Left ventricle myocardium superior (tissue), 1 donor: ENCODE measurements around the gene TMA7. TPM values are rescaled to one million over a fixed set of nuclear protein-coding genes. Genes with fewer than 3 reads are reported as not detected.
"Not testable (repeated sequence)": the region's sequence is repeated elsewhere in the genome, so short reads cannot be mapped to it uniquely, and the experiment has no call there.

Experiments used
- ATAC-seq: fragments of 200-7000 bp; cut with Tn5 transposase; one replicate; pipeline ENCODE4 v1.9.1; 2020; ENCODE audit warnings: mild to moderate bottlenecking, moderate library complexity
- DNase-seq: peaks from one replicate; pipeline ENCODE4 v3.0.0-alpha.2; 2020
- intact Hi-C: fragments of 100-400 bp; cut with micrococcal nuclease; formaldehyde crosslinking; loops from one replicate; pipeline ENCODE4 v1.11.0; 2022
- long read RNA-seq: library from polyadenylated mRNA; unstranded; transcript quantifications from one replicate; pipeline ENCODE4 v2.0.0, GENCODE V29; 2021
- total RNA-seq: library from RNA; stranded (reverse); fragmentation: NEBNext Ultra II Directional; extraction: Animal tissue kit (Norgen Biotek cat#: 25700); gene quantifications from one replicate; pipeline ENCODE4 v1.2.1, GENCODE V29; 2021
- donor health status: DM: no; HTN: yes; CAD: no; lungs with severe emphysema.

TMA7 gene
- total RNA-seq, result 262 TPM
- long read RNA-seq, transcript TMA7-201 (4 exons, 561 nt), result major isoform, 336 of 368 reads
- long read RNA-seq, transcript TMA7-202 (3 exons, 619 nt), result minor isoform, 9 of 368 reads
- long read RNA-seq, partial matches to known transcripts, result 2 of 368 reads
- long read RNA-seq, other reads (novel, unspliced or antisense), result 21 of 368 reads

DNA sequence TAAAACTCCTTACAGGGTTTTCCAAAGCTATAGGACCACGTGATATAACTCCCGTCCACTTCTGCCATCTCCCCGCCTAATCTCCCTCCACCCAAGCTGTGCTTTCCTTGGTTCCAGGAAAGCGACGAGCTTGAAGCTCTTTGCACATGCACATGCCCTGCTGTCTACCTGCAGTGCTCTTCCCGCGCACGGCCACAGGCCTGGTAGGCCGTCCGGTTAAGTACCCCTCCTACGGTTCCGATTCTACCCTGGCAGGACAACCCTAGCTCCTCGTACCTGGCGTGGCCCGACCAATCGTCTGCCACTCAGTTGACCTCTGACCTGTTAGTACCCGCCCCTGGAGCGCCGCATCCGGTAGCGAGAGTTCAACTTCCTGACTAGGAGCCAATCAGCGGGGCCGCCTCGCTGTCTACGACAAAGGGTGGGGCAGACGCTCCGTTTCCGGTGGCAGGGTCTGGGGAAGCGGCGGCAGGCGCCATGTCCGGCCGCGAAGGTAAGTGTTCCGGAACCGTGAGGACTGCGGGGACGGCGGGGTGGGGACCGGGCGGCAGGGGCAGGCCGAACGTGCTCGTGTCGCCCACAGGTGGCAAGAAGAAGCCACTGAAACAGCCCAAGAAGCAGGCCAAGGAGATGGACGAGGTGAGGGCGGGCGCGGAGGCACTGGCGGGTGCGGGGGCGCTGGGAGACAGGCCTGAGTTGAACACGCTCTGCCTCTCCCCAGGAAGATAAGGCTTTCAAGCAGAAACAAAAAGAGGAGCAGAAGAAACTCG is at the start of gene TMA7, which contains the start of gene CCDC51:
TSS of gene TMA7 (plus strand) at position 438 of the 770 bp plus-strand sequence. CDS start at position 478, 40 bp downstream.
TSS of gene CCDC51 (minus strand) at position 300 of the 770 bp plus-strand sequence. CDS start 4,991 bp downstream, outside the sequence.
- intact Hi-C loops, result loop anchor here (5.0 to 10.0 kb wide), 2 partner anchors 43 to 165 kb away; no protein-coding TSS in a partner anchor

DNA sequence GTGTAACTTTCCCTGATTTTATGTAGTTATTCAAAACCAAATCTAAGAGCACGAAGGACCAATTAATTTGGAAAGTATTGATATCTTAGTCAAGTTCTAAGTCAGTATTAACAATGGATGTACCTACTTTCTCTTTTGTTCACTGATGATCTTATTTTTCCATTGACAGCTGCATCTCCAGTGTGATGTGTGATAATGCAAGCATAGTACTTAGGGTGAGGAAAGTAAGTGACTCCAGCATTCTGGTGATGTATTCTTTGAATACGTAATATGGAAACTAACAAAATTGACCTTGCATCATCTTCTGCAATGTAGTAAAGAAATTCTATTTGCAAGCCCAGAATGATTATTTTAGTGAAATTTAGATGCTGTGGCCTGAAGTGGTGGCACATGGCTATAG is 45.7 kb upstream of the TMA7 start:
- intact Hi-C loops, result no loop called here
- ATAC-seq (no peak), DNase-seq (no peak)

More for the DNA sequence above, at the start of gene TMA7, which contains the start of gene CCDC51:
- ATAC-seq (peak; percentile 98), DNase-seq (peak; percentile 99)

DNA sequence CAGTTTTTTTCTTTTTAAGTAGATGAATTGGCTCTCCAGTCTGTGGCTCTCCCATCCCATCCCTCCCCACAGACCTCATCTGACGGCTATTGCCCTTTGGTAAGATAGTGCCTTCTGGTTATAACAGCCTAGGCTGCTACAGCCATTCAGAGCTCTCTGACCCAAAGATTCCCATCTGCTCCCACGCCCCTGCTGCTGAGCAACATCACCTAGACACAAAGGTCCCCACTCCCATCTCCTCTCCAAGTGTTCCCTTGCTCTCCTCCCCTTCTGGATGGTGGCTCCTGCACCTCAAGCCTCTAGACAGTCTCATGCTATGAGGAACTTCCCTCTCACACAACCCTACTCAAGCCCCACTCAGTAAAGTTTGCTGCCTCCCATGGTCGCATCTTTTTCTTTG is 44.3 kb upstream of the TMA7 start:
- DNase-seq (no peak), ATAC-seq (no peak)
- intact Hi-C loops, result loop anchor here (5.0 kb wide), 1 partner anchor 42 kb away; no protein-coding TSS in a partner anchor

DNA sequence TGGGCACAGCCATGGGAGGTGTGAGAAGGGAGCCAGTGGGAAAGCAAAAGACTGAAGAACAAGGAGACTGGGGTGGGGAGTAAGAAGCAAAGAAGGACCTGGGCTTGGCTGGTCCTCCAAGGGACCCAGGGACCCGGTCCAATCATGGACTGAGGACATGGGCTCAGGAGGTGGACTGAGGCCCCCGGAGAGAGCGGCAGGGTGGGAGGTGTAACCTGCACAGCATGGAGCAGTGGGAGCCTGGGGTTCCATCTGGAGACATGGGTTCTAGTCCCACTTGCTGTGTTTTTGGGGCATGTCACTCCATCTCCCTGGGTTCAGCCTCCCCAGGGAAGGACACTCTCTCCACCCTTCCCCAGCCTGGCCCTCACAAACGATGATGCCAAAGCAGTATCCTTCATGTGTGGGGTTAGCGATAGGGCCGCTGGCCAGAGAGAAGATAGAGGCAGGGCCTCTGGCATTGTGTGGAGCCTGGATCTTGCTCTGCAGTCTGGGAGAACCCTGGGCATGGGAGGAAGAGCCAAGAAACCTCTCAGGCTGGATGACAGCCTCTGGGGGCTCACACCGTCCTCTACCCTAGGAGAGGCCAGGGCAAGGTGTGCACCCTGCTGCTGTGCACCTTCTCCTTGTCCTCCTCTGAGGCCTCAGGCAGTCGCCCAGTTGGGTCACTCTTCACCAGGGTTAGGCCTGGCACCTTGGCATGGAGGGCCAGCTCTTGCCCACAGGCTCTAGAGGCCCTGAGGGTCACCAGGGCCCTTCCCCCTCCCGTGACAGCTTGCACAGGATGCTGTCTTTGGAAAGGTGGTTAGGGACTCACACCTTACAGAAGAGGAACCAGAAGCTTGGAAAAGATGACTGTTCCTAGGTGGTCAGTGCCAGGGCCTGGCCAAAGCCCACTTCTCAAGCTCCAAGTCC is 42.0 kb upstream of the TMA7 start:
- DNase-seq, result no peak
- no peak for ATAC-seq
- intact Hi-C loops, result loop anchor here (5.0 kb wide), 1 partner anchor 39 kb away; no protein-coding TSS in a partner anchor

DNA sequence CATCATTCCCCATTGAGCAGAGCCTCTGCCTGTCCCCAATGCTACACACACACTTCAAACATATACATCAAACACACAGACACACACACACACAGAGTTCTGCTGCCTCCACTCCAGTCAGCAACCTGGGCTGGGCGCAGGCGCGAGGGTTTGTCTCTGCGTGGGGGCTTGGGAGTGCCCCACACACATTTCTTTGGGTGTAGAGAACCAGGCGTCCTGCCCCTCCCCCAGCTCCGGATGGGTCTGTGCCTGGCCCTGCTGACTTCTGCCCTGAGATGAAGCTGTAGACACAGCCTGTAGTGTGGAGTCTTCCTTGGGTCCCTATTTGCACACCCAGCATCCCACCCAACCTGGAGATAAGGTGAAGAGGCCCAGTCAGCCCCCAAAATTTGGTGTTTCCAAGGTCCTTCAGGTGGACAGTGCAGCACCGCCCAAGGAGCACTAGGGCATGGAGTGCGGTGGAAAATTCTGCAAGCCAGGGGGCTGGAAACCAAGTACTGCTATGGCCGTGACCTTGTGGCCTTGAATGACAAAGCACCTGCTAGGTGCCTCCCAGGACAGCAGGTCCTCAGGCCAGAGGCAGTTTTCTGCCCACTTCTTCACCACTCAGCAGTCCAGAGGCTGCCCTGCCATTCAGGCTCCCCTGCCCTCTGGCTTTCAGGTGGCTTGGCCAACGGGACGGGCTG is 41.2 kb upstream of the TMA7 start:
- intact Hi-C loops, result loop anchor here (5.0 kb wide), 1 partner anchor 38 kb away; no protein-coding TSS in a partner anchor
- no peak for ATAC-seq
- no peak for DNase-seq

DNA sequence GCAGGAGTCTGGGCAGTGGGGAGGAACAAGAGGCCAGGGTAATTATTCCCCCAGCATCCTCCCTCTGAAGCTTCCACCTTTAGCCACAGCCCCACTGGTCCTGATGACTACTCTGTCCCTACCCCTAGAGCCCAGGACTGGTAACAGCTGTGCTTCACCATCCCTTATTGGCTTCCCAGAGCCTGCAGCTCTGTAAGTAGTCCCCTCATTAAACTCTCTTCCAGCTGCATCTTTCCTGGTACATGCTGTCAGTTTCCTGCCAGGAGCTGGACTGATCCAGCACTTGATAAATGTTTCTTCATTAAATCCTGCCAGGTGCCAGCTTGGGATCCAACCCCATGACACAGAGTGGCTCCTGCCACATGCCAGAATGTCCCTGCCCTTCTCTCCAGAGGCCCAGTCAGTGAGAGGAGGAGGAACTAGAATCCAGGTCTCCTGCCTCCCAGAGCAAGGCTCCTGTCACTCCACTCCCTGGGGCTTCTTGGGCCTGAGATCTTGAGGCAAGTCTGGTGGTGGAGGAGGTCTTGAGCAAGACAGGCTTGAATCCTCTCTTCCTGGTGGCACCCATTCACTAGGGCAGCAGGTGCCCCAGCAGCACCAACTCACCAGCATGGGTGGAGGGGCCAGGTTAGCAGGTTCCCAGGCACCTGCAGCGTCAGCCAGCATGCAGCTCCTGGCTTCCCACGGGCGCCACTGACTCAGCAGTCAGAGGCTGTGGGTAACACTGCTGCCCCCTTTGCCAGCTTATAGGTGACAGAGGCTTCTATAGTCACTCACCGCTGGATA is 40.5 kb upstream of the TMA7 start:
- no peak for ATAC-seq
- intact Hi-C loops, result loop anchor here (5.0 kb wide), 1 partner anchor 38 kb away; no protein-coding TSS in a partner anchor
- DNase-seq, result no peak

DNA sequence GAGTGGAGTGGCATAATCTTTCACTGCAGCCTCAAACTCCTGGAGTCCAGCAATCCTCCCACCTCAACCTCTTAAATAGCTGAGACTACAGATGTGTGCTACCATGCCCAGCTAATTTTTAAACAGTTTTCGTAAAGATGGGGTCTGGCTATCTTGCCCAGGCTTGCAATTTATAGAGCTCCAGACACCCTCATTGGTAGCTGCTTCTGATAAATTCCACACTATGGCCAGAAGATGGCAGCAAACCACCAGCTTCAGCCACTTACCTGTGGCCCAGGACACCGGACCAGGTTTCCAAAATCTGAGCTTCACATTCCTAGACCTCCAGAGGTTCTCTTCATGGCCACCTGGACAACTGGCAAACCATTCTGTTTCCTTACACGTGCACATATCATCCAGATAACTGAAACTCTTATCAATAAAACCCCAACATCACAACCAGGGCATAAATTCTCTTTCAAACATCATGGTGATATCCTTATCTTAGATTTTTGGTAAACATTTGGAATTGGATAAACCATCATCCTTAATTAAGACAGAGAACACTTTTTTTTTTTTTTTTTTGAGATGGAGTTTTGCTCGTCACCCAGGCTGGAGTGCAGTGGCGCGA is 39.1 kb upstream of the TMA7 start:
- ATAC-seq, result peak; percentile 74
- intact Hi-C loops, result no loop called here
- DNase-seq, result no peak

DNA sequence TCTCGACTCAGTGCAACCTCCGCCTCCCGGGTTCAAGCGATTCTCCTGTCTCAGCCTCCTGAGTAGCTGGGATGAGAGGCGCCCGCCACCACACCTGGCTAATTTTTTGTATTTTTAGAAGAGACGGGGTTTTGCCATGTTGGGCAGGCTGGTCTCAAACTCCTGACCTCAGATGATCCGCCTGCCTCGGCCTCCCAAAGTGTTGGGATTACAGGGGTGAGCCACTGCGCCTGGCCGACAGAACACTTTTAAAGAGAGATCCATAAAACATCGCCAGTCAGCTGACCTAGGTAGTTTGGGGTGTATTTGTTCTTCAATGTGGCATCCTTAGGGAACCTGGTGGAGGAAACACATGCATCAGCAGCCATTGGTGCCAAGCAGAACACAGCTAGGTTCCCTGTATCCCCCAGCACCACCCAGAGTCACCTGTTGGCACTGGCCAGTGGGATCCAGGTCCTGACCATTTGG is 38.6 kb upstream of the TMA7 start:
- intact Hi-C loops, DNase-seq, ATAC-seq: not testable (repeated sequence)

DNA sequence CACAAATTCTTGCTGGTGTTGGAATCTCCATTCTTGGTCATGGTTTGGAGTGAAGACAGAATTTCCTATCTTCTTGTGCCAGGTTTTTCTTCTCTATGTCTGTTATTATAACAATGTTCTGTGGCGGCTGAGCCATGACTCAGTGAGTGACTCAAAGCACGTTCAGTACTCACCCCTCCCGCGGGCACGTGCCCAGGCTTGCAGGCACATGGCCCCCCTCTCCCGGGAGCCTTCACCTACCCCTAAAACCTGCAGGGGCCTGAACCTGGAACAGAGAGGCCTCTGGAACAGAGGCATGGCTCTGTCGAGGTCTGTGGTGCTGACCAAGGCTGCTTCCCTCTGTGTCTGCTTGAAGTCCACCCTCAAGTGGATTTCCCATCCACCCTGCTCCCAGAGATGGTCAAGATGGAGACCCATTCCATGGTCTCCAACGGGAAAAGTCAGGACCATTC is 37.8 kb upstream of the TMA7 start:
- ATAC-seq, result peak; percentile 60

DNA sequence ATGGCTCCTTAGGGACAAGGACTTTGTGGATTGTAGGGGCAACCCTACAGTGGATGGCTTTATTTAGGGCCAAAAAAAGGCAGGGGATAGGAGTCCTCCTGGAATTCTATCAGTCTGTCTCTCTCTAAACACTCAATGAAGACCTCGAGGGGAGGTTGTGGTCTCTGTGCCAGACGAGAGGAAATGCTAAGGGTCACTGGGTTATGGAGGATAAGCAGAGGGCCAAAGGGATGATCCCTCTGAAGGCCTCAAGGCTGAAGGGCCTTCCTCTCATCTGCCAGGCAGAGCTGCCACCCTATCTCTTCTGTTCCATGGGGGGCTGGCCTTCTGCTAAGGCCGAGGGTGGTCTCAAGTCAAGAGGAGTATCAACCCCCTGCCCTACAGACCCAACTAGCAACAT is 37.1 kb upstream of the TMA7 start:
- ATAC-seq, result no peak
- intact Hi-C loops, result no loop called here
- no peak for DNase-seq

More for the DNA sequence above, 37.8 kb upstream of the TMA7 start:
- peak; percentile 65 for DNase-seq
- intact Hi-C loops, result no loop called here

DNA sequence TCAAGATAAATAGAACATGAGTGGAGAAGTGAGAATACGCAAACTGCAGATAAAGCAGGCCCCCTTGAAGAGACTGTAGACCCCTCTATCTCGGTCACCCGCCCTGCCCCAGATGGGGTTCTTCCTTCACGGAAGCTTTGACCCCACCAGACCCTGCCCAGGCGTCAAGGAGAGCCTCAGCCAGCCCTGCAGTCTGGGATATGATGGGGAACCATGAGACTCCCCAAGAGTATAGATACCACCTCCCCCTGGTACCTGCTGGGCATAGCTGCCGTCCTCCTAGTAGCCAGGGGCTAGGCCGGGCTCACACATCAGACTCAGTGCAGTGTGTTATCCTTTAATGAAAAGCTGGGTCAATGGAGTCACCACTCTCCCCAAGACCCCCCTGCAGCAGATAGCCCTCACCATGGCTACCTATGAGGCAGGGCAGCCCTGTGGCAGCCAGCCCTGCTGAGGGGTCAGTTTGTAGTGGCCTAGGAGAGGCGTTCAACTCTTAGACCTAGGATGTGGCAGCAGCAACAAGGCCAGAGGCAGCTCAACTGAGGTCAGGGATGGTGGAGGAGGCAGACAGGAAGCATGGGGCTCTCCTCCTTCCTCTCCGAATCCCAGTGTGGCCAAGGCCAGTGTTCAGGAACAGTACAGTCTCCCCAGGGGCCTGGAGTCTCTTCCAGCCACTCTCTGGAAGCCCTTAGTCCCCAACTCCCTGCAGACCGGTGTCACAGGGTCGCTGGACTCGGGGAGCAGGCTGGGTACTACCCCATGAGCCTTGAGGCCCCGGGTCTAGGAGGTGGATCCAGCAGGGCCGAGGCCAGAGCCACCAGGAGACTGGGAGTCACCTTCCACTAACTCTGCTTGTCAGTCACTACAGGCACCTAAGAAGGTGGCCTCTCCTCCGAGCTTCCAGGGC is 36.3 kb upstream of the TMA7 start:
- DNase-seq (no peak), ATAC-seq (no peak)
- intact Hi-C loops, result no loop called here

DNA sequence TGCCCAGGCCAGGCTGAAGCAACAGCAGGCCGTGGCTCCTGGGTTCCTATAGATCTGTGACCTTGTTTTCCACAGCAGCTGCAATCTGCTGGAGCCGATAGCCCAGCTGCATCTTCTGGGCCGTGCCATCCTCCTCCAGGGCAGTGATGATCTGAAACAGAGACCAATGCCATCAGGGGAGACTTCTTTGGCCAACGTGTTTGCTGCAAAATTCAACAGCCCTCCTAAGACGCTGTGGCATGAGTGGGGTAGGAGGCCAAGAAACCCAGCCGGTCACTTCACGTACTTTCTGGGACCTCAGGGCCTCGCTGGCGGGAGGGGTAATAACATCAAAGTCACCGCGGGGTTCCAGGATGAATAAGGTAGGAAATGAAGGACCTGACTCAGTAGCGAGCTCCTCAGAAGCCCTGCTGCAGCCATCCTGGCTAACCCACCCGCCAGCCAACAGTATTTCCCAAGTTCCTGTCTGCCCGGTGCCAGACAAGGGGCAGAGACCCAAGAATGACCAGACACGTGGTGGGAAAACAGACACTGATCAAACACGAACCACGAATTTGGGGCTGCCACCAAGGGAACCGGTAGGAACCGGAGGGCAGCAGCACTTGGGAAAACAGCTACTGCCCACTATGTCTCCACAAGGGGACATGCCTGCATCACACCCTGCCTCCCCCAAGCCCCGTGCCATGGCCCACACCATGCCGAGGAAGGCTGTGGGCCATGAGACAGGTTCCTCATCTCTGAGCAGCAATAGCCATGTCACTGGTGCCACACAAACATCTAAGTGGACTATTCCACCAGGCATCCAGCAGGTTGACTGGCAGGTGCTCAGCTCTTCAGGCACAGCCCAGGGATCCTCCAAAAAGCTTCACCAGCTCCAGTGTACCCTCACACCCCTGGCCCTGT is 35.4 kb upstream of the TMA7 start:
- intact Hi-C loops, result no loop called here
- DNase-seq (no peak), ATAC-seq (no peak)

DNA sequence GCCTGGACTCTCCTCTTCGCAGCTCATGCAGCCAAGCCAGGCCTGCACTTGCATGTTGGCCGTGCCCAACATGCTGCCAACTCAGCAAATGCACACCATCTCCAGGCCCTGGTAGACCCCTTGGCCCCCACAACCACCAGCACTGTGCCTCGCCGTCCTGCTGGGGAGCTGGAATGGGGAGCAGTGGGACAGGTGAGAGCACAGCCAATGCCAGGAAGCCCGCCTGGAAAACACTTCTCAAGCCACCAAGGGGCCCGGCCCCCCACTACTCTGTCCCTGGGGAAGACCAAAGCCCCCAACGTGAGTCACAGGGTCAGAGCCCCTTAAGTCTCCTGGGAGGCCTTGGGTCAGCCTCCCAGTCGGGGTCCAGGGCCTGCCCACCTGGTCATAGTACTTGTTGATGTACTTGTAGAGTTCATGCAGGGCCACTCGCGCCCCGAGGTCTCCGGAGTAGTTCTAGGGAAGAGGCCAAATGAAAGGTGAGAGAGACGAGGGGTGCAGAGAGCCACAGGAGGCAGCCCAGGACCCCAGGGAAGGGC is 34.6 kb upstream of the TMA7 start:
- DNase-seq (no peak), ATAC-seq (no peak)
- intact Hi-C loops, result no loop called here

DNA sequence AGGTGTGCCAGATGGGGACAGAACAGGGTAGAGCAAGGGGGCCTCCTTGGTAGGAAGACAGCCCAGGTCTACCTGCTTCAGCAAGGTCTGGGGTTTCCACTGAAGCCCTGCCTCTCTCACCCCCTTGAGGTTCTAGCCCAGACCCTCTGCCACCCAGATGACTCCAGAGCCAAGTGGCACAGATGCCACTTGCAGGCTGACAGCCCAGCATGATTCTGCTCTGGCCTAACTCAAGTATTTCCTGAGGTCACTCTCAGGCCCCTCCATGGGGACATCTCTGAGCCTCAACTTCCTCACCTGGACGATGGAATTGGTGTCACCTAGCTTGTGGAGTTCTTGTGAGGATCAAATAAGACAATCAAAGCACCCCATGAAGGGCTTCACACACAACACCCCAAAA is 34.1 kb upstream of the TMA7 start:
- ATAC-seq, result no peak
- DNase-seq, result no peak
- intact Hi-C loops, result no loop called here
